GM23338 (cell line): ENCODE data around the gene NEURL1. TPM values are rescaled to one million over a fixed set of nuclear protein-coding genes. Genes with fewer than 3 reads are reported as not detected.

Experiments used
- EZH2 ChIP-seq: fragments of 200-600 bp; sonication (generic); IDR thresholded peaks from one replicate; pipeline ENCODE4 v1.8.0; 2017; ENCODE audit warnings: antibody characterized with exemption, mild to moderate bottlenecking, low read depth; ENCODE audit not compliant: unreplicated experiment
- NANOG ChIP-seq: IDR thresholded peaks from 2 replicates; pipeline ENCODE4 v1.6.1; 2016; ENCODE audit warnings: antibody characterized with exemption, borderline replicate concordance
- POLR2AphosphoS5 ChIP-seq: IDR thresholded peaks from 2 replicates; pipeline ENCODE4 v1.6.1; 2016; ENCODE audit warnings: antibody characterized with exemption, low read depth
- STAT1 ChIP-seq: IDR thresholded peaks from one replicate; pipeline ENCODE4 v1.6.1; 2016; ENCODE audit warnings: antibody characterized with exemption; ENCODE audit not compliant: unreplicated experiment
- ZNF114 ChIP-seq: fragments of 250-450 bp; sonication (Bioruptor Pico); IDR thresholded peaks from 2 replicates; pipeline ENCODE4 v1.5.0; 2020; ENCODE audit warnings: mild to moderate bottlenecking, moderate library complexity
- polyA plus RNA-seq: library from polyadenylated mRNA; unstranded; fragments of >200 nt; fragmentation: Nextera tagmentation; extraction: Ambion mirVana; gene quantifications from 2 replicates; pipeline ENCODE4 v1.2.1, GENCODE V29; 2016
- total RNA-seq: library from RNA; depleted of rRNA; stranded (reverse); fragments of >200 nt; shearing (Covaris generic); gene quantifications from 2 replicates; pipeline ENCODE4 v1.2.3, GENCODE V29; 2014
- TF ChIP-seq, protein P1 (sequence below): fragments of 250-450 bp; sonication (Bioruptor Pico); IDR thresholded peaks from 2 replicates; pipeline ENCODE4 v1.5.0; 2020; ENCODE audit warnings: mild to moderate bottlenecking, moderate library complexity
- TF ChIP-seq, protein P2 (sequence below): IDR thresholded peaks from one replicate; pipeline ENCODE4 v1.6.1; 2018; ENCODE audit warnings: antibody characterized with exemption; ENCODE audit not compliant: unreplicated experiment
- TF ChIP-seq, protein P3 (sequence below): IDR thresholded peaks from 2 replicates; pipeline ENCODE4 v1.6.1; 2016; ENCODE audit warnings: antibody characterized with exemption

NEURL1 gene
- total and polyA plus RNA-seq, 2 experiments from 2014 or later, result 0.82 to 1.1 TPM

DNA sequence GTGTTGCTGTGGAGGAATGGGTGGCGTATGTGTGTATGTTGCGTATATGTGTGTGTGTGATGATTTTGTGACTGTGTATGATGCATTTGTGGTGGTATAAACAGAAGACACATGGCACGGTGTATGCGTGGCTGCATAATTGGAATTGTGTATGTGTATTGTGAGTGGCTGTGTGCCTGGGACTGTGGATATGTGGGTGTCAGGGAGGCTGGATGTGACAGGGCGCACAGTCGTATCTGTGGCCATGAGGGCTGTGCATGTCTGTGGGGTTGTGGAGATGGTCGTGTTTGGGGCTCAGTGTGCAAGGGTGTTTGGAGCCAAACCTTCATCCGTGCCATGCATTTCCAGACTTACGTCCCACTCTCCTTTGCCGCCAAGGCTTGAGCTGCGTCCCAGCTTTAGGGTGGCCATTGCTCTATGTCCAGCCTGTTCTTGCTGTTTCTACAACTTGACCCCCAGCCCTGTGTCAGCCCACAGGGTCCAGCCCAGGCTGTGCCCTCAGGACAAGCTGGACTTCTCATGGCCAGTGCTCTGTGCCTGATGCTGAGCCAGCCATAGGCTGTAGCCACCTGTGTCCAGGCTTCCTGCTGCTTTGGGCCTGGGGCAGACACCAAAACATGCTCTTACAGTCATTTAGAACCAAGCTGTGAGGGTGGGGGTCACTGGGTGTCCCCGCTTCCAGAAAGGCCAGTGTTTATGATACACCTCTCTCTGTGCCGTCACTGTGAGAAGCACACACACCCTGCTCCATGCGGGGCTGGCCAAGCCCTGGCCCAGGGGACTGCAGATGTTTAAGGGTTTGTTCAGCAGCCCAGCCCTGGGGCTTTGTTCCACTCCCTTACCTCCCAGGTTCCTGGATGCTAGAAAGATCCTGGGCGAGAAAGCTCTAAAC, 127.6 kb downstream of the NEURL1 start (continued):
- TF ChIP-seq, protein P1, sequence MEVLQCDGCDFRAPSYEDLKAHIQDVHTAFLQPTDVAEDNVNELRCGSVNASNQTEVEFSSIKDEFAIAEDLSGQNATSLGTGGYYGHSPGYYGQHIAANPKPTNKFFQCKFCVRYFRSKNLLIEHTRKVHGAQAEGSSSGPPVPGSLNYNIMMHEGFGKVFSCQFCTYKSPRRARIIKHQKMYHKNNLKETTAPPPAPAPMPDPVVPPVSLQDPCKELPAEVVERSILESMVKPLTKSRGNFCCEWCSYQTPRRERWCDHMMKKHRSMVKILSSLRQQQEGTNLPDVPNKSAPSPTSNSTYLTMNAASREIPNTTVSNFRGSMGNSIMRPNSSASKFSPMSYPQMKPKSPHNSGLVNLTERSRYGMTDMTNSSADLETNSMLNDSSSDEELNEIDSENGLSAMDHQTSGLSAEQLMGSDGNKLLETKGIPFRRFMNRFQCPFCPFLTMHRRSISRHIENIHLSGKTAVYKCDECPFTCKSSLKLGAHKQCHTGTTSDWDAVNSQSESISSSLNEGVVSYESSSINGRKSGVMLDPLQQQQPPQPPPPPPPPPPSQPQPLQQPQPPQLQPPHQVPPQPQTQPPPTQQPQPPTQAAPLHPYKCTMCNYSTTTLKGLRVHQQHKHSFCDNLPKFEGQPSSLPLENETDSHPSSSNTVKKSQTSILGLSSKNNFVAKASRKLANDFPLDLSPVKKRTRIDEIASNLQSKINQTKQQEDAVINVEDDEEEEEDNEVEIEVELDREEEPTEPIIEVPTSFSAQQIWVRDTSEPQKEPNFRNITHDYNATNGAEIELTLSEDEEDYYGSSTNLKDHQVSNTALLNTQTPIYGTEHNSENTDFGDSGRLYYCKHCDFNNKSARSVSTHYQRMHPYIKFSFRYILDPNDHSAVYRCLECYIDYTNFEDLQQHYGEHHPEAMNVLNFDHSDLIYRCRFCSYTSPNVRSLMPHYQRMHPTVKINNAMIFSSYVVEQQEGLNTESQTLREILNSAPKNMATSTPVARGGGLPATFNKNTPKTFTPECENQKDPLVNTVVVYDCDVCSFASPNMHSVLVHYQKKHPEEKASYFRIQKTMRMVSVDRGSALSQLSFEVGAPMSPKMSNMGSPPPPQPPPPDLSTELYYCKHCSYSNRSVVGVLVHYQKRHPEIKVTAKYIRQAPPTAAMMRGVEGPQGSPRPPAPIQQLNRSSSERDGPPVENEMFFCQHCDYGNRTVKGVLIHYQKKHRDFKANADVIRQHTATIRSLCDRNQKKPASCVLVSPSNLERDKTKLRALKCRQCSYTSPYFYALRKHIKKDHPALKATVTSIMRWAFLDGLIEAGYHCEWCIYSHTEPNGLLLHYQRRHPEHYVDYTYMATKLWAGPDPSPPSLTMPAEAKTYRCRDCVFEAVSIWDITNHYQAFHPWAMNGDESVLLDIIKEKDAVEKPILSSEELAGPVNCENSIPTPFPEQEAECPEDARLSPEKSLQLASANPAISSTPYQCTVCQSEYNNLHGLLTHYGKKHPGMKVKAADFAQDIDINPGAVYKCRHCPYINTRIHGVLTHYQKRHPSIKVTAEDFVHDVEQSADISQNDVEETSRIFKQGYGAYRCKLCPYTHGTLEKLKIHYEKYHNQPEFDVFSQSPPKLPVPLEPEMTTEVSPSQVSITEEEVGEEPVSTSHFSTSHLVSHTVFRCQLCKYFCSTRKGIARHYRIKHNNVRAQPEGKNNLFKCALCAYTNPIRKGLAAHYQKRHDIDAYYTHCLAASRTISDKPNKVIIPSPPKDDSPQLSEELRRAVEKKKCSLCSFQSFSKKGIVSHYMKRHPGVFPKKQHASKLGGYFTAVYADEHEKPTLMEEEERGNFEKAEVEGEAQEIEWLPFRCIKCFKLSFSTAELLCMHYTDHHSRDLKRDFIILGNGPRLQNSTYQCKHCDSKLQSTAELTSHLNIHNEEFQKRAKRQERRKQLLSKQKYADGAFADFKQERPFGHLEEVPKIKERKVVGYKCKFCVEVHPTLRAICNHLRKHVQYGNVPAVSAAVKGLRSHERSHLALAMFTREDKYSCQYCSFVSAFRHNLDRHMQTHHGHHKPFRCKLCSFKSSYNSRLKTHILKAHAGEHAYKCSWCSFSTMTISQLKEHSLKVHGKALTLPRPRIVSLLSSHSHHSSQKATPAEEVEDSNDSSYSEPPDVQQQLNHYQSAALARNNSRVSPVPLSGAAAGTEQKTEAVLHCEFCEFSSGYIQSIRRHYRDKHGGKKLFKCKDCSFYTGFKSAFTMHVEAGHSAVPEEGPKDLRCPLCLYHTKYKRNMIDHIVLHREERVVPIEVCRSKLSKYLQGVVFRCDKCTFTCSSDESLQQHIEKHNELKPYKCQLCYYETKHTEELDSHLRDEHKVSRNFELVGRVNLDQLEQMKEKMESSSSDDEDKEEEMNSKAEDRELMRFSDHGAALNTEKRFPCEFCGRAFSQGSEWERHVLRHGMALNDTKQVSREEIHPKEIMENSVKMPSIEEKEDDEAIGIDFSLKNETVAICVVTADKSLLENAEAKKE, result no peak
- TF ChIP-seq STAT1, result no peak
- TF ChIP-seq ZNF114 (CRISPR knock-in tag), result no peak
- TF ChIP-seq, protein P2, sequence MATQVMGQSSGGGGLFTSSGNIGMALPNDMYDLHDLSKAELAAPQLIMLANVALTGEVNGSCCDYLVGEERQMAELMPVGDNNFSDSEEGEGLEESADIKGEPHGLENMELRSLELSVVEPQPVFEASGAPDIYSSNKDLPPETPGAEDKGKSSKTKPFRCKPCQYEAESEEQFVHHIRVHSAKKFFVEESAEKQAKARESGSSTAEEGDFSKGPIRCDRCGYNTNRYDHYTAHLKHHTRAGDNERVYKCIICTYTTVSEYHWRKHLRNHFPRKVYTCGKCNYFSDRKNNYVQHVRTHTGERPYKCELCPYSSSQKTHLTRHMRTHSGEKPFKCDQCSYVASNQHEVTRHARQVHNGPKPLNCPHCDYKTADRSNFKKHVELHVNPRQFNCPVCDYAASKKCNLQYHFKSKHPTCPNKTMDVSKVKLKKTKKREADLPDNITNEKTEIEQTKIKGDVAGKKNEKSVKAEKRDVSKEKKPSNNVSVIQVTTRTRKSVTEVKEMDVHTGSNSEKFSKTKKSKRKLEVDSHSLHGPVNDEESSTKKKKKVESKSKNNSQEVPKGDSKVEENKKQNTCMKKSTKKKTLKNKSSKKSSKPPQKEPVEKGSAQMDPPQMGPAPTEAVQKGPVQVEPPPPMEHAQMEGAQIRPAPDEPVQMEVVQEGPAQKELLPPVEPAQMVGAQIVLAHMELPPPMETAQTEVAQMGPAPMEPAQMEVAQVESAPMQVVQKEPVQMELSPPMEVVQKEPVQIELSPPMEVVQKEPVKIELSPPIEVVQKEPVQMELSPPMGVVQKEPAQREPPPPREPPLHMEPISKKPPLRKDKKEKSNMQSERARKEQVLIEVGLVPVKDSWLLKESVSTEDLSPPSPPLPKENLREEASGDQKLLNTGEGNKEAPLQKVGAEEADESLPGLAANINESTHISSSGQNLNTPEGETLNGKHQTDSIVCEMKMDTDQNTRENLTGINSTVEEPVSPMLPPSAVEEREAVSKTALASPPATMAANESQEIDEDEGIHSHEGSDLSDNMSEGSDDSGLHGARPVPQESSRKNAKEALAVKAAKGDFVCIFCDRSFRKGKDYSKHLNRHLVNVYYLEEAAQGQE, result no peak
- TF ChIP-seq POLR2AphosphoS5, result no peak
- no peak for TF ChIP-seq NANOG
- TF ChIP-seq EZH2, result no peak
- TF ChIP-seq, protein P3, sequence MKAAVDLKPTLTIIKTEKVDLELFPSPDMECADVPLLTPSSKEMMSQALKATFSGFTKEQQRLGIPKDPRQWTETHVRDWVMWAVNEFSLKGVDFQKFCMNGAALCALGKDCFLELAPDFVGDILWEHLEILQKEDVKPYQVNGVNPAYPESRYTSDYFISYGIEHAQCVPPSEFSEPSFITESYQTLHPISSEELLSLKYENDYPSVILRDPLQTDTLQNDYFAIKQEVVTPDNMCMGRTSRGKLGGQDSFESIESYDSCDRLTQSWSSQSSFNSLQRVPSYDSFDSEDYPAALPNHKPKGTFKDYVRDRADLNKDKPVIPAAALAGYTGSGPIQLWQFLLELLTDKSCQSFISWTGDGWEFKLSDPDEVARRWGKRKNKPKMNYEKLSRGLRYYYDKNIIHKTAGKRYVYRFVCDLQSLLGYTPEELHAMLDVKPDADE, result no peak
